CD4-positive, alpha-beta T cell treated with Interleukin-15 for 1 hour (primary cell): ENCODE data around the gene MRPS18C.
"Not testable (repeated sequence)": the region's sequence is repeated elsewhere in the genome, so short reads cannot be mapped to it uniquely, and the experiment has no call there.

ENCODE experiments used
- DNase-seq: peaks from one replicate; pipeline ENCODE4 v3.0.0-alpha.2; 2020

MRPS18C gene

DNA sequence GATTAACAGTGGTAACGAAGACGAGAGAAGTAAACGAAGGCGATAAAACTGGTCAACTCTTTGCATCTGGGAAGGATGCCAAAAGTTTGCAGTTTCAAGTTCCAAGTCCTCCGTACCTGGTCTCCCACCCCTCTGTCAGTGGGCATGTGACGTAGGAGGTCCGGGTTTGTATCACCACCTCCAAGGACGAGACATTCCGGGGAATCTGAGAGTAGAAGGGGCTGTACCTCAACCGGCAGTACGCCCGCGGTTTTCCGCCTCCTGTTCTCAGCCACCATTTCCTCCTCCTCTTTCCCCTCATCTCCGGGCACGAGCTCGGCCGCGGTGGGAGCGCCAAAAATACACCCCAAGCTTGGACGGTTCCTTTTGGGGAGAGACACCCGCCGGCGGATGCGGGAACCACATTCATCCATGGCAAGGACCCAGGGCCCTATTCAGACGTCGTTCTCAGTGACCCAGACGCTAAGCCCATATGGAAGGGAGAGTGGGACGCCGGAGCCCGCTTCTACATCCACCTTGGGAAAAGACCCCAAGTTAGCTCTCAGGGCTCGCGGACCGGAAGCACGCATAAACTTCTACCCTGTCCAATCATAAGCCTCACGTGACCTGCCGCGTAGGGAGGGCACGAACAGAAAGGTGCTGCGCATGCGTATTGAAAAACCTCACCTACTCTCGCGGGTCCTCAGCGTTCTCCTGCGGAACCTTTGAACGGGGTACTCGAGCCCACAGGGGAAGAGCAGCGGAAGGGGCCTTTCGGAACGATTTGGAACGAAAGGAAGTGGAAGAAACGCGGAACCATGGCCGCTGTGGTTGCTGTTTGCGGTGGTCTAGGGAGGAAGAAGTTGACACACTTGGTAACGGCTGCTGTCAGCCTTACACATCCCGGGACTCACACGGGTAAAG is at the start of gene MRPS18C, which contains the start of gene HELQ:
Gene MRPS18C, plus strand, starts transcription at position 778 of the 903 bp plus-strand sequence. Its CDS starts 20 bp downstream, at position 798.
Gene HELQ, minus strand, starts transcription at position 543 of the 903 bp plus-strand sequence. Its CDS starts 130 bp downstream, at position 413.
- DNase-seq = peak; percentile 98

DNA sequence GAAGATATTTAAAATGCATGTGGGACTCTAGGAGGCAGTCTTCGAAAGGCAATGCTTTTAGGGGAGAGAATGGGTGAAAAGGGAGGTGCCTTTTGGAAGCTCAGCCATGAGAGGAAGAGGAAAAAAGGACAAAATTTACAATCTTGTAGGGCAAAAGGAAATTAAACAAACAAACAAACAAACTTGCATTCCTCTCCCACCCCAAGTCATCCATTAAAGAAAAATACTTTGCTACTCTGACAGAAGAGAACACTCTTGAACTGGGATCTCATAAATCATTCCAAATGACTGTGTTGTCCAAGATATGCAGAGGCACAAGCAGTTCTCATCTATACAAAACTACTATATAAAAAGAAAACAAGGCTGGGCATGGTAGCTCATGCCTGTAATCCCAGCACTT is 47.0 kb upstream of the MRPS18C start:
- no peak for DNase-seq

DNA sequence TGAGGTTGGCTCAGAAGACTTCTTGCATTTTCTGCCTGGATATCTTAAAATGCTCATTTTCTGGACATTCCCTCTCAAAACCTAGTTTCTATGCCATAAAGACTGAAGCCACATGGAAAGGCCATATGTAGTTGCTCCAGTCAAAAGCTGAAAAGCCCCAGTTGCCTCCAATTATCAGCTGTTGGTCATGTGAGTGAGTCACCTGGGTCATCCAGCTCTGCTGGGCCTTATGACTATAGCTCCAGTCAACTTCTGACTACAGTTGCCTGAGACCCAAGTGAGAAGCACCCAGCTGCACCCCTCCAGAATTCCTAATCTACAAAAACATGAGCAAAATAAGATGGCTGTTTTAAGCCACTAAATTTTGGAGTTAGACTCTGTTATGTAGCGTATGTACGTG is 42.2 kb upstream of the MRPS18C start:
- no peak for DNase-seq

DNA sequence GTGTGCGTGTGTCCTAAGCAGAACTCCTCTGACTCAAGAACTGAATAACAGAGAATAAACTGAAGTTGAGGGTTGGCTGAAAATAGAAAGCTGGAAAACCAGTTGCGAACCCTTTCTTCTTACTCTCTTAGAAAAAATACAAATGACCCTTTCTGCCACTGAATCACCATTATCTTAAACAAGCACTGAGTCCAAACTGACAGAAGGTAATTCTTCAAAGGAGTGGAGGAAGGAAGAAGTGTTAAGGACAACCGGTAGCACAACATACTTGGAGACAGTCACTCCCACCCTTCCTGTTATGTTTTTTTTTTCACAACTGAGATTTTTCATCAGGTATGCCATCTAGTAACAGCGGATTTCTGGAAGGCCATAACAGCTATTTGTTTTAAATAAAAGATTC is 38.3 kb upstream of the MRPS18C start:
- no peak for DNase-seq

DNA sequence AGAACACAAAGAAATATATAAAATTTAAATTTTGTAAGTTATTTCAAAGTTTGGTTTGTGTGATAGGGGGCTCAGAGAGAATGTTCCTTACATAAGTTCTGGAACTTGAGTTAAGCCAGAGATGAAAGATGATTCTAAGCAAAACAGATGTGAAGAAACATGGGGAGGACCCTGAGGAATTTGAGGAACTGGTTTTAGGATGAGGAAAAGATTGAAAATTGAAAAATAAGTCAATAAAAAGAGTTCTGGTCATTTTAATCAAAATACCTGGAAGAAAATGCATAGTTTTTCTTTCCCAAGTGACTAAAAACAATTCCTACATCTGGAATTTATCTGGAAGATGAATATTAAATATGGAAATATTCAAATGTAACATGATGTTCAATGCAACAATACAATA is 37.6 kb upstream of the MRPS18C start:
- no peak for DNase-seq

DNA sequence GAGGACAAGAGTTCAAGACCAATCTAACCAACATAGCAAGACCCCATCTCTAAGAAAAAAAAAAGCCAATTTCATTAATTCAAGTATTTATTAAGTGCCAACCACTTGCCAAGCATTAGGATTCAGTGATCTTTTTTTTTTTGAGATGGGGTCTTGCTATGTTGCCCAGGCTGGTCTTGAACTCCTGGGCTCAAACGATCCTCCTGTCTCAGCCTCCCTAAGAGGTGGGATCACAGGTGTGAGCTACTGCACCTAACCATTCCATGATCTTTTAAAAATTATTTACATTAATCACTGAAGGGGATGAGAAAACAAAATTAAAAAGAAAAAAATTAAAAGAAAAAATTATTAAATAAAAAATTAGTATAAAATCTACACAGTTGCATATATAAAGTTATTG is 24.7 kb upstream of the MRPS18C start:
- DNase-seq = no peak

DNA sequence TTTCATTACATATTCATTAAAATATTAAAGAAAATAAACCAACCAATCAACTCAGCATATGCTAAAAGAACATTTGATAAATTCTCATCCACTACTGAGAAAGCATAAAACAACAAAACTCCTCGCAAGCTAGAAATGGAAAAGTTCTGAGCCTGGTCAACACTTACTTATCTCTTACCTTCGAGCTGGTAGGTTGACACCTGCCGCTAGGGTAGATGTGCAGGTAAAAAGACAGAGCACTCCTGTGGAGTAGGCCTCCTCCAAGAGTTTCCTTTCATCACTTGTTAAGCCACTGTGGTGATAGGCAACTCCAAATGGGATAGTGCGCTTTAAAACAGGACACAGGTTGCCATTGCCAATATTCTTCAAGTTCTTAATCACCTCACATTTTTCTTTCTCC is 19.2 kb upstream of the MRPS18C start:
- no peak for DNase-seq

DNA sequence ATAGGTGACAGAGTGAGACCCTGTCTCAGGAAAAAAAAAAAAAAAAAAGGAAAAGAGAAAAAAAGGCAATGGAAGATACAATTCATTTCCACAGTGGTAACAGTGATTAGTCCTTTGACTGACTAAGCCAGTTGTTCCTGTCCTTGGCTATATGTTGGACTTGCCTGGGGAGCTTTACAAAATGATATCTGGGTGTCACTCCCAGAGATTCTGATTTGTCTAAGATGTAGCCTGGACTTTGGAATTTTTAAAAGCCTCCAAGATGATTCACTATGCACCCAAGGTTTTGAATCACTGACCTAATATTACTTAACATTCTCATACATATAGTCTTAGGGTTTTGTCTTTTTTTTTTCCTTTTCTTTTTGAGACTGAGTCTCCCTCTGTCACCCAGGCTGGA is 17.1 kb upstream of the MRPS18C start:
- no peak for DNase-seq

DNA sequence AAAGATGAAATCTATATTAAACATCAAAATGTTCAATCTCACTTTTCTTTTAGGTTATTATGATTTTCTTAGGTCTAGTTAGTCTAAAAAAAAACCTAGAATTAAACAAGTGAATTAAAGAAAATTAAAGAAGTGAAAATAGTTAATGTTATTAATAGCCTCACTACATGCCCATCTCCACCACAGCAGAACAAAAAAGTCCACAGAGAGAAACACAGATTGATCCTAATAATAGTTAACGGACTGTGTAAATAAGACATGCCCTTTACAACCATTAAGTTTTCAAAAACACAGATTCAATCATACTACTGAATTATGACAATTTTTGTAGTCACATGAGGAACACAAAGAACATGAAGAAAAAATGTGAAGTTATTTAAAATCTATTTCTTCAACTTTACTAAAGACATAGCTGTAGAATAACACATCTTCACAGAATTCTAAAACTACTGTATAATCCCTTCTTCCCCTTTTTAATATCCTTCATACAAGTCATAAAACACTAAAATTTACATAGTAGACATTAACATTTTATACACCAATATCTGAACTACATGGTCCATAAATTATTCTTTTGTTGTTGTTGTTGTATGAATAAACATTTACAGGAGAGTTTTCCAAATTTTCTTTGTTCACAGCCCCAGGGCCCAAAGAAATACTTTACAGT is 15.6 kb upstream of the MRPS18C start:
- no peak for DNase-seq

DNA sequence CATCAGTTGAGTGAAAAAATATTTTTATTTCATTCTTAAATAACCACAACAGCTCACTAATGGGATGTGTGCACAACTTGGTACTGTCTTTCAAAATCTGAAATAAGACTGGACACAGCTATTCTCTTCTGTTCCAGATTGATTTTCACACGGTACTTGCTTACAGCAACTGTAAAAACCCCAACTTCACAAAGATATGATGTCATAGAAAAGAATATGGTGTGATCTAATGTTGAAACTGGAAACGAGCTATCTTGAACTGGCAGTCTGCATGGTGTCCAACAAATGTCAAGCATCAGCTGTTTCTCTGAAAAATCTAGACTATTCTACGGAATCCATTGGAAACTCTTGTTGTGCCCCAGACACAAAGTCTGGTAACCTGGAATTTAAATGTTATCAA is 15.0 kb upstream of the MRPS18C start:
- DNase-seq = no peak

DNA sequence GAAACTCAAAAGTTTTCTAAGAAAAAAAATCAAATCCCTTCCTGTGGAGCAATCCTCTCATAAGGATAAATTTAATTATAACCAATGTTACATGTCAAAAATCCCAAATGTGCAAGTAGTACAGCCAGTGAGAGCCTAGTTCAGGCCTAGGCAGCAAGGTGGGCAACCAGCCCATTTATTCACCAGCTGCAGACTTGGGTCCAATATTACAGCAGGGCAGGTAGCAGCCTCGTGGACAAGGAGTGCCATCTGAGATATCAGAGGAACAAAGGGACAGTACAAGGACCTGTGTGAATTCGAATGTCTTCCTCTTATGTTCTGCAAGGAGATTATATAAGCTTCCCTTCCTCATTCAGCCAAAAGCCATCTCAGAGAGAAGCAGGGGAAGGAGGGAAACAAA is 6.8 kb upstream of the MRPS18C start:
- no peak for DNase-seq

DNA sequence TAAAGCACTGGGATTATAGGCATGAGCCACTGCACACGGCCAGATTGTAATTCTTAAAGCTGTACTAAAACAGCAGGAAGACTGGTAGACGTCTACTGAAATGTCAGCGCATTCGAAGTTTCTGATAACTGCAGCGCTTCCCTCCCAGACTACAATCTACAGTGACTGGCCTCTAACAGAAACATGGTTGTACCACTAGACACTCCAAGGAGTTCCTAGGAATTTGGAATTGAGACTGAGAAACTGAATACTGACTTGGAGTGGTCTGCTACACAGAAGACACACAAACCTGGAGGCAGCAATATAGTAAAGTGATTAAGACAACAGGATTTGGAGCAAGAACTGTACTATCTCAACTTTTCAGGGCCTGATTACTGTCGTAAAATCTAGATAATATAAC is 1.2 kb upstream of the MRPS18C start:
- DNase-seq = no peak

DNA sequence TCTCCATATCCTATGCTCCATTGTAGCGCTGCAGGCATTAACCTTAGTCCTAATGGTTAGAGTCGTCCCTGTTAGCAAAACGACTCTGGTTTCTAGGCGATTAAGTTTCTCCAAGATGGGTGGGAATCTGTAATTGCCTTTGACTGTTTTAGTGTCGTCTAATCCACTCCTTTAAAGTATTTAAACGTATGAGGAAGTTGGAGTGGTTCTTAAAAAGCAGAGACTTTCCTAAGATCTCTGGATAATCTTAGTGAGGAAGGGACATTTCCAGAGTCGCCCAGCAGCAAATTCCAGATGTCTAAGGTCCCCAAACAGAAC is 285 bp downstream of the MRPS18C start:
- no peak for DNase-seq

DNA sequence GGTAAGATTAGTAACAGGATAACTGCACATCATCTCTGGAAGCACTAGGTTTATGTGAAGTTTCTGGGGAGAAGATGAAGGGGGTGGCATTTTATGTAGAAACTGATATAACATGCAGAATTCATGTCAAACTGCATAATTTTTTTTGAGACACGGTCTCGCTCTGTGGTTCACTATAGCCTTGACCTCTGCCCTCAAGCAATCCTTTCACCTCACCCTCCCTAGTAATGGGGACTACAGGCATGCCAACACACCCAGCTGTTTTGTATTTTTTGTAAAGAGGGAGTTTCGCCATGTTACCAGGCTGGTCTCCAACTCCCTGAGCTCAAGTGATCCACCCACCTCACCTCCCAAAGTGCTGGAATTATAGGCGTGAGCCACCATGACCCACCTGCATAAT is 17.6 kb downstream of the MRPS18C start:
- no peak for DNase-seq

DNA sequence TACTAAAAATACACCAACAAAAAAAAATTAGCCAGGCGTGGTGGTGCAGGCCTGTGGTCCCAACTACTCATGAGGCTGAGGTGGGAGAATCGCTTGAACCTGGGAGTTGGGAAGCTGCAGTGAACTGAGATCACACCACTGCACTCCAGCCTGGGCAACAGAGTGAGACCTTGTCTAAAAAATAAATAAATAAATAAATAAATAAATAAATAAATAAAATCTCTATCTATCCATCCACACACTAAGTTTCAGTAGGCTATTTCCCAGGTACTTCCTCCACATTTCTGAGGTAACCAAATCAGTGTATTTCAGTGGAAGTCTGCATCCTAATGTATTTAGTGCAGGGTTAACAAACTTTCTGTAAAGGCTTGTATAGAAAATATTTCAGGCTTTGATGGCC is 18.1 kb downstream of the MRPS18C start:
- DNase-seq = no peak

DNA sequence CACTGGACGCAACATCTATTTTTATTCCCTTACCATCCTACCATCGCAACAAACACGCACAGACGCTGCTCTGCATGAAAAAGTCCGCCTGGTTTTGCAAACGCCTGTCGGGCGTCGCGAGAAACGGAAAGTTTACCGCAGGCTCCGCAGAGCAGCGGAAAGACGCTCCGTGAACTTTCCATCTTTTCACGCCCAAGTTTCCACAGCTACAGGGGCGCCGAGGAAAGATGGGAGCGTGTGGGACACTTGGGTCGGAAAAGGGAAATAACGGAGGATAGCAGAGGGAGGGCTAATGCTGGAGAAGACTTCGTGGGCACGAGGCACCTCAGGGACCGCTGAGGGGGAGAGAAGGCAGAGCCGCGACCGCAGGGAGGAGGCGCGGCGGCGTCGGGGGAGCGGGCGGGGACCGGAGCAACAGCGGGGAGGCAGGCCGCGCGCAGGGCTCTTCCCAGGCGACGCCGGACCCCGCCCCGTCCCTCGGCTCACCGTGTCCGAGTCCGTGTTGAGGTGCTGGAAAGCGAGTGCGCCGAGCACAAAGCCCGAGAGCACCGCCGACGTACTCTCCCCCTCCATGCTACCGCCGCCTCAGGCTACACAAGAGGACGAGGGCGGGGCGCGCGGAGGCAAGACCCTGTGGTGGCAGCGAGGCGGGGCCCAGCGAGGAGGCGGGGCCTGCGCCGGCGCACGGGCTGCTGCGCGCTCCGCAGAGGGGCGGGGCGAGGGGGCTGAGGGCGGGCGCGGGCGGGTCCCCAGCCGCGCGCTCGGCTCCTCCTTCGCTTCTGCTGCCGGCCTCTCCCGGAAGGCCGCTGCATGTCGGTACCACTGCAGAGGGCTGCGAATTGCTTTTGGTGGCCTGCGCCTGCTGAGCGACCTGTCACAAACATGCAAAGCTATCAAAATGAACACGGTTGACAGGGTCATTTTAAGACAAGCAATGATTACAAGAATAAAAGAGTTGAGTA is 28.9 kb downstream of the MRPS18C start, which contains the start of gene ABRAXAS1:
Gene ABRAXAS1, minus strand, starts transcription at position 601 of the 962 bp plus-strand sequence. Its CDS starts 28 bp downstream, at position 573.
- DNase-seq = peak; percentile 94

DNA sequence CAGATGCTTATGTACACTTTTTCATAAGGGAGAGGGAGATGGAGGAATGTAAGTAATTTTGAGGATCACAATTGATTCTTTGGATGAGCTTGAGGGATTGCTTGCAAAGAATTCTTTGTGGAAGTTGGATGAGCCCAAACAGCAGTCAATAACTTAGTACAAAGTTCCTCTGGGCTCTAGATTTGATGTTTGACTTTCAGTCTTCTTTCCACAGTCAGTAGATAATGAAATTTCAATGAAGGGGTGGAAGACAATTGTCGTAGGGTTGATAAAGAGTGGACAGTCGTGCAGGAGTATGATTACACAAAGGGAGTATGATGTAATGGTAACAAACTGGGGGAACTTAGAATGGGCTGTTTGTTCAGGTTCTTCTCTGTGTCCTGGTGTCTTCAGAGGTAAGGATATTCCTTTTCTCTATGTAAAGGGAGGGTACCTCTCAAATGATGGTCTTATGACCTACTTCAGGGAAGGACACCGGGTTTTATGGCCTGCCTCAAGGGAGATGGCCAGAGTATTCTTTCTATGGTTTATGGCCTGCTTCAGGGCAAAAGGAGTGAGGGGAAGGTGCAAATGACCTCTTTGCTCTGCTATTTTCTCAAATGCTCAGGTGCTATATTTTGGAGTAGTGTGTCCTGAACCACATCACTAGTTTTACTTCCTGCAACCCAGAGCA is 30.7 kb downstream of the MRPS18C start:
- no peak for DNase-seq

DNA sequence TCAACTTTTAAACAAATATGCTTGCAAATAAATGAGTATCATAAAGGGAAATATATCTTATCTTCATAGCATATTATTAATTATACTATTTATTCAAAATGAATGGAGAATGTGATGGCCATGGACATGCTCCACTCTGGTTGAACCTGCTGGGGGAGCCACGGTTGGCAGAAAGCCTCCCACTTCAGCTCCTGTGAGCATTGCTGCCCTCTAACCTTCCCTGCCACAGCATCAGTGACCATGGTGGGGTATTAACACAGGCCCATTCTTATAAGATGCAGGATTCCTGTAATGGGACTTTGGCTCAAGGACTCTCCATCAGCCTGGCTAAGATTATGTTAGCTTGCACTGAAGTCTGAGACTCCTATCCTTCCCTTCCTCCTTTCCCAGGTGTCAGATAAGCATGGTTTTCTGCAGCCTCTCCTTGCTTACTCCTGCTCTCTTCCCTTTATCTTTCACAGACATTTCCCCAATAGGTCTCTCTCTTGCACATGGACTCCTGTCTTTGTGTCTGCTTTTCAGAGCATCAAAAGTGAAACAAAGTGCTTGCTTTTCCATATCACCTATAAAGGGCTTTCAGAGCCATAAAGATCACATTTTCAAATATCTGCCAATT is 34.0 kb downstream of the MRPS18C start:
- DNase-seq = no peak

DNA sequence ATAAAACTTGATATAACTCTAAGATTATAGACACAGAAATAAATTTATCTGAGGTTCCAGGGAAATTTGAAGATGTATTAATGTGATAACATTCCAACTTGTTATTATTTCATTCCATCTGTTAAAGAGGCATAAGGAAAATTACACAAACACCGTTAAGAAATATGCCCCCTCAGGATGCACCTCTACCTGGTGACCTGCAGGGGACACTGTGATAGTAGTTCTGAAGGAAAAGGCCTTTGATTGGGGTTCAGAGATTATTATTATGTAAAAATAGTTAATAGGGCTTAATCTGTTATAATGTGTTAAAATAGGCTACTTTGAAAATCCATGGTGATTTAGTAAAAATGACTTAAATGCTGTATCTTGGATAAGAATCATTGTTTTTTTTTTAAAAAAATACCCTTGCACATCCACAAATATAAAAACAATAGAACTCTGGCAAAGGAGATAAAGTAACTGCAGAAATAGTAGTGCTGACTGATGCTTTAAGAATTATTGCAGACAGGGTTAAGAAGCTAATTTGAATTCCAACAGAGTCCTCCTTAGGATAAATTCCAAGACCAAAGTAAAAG is 35.1 kb downstream of the MRPS18C start:
- no peak for DNase-seq

DNA sequence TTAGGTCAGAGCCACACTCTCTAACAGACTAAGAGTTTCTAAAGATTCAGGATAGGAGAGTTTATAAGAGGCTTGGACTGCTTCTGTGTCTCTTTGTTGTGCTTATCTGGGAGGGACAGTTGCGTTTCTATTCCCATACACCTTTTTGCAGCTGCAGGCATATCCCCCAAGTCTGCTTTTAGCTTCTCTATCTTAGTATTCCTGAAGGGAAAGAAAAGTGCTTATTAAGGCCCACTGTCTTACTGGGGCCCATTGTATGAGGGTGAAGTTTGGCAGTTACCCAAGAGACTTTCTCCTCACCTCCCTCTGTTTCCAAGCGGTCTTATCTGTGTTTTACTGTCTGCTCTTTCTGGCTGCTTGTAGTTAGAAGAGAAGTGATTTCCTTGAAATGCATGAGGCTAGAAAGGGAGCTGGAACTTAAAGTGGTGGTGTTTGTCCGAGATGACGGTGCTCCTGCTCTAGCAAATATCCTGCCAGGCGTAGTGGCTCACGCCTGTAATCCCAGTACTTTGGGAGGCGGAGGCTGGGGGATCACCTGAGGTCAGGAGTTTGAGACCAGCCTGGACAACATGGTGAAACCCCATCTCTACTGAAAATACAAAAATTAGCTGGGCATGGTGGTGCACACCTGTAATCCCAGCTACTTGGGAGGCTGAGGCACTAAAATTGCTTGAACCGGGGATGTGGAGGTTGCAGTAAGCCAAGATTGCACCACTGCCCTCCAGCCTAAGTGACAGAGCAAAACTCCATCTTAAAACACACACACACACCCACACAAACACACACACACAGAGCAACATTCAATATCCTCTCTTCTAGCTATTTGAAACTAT is 40.4 kb downstream of the MRPS18C start:
- DNase-seq = not testable (repeated sequence)

DNA sequence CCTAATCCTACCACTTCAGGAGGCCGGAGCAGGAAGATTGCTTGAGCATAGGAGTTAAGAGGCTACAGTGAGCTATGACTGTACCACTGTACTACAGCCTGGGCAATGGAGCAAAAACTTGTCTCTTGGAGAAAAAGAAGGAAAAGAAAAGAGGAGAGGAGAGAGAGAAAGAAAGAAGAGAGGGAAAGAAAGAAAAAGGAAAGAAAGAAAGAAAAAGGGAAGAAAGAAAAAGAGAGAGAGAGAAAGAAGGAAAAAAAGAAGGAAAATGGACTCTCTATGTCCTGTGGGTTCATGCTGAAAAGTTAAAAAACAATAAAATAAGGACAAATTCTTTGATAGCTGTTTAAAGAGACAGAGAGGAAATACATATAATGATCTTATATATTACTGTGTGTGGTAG is 42.3 kb downstream of the MRPS18C start:
- DNase-seq = no peak
